DMS53 treated with DMSO at 0.1 percent for 48 hours (cell line): ENCODE data around the gene OAS2.
"Not testable (repeated sequence)": the region's sequence is repeated elsewhere in the genome, so short reads cannot be mapped to it uniquely, and the experiment has no call there.

ENCODE experiments used
- DNase-seq: peaks from one replicate; lab custom pipeline; 2025; ENCODE audit not compliant: unreplicated experiment; lab: John Stamatoyannopoulos, UW

OAS2 gene

DNA sequence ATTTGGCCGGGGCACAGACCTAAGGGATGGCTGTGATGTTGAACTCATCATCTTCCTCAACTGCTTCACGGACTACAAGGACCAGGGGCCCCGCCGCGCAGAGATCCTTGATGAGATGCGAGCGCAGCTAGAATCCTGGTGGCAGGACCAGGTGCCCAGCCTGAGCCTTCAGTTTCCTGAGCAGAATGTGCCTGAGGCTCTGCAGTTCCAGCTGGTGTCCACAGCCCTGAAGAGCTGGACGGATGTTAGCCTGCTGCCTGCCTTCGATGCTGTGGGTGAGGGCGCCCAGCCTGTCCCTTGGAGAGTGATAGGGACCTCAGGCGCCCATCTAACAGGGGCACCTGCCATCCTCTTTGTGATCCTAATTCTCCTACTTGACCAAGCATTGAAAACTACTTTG lies 27.6 kb upstream of the OAS2 start:
- DNase-seq: no peak

DNA sequence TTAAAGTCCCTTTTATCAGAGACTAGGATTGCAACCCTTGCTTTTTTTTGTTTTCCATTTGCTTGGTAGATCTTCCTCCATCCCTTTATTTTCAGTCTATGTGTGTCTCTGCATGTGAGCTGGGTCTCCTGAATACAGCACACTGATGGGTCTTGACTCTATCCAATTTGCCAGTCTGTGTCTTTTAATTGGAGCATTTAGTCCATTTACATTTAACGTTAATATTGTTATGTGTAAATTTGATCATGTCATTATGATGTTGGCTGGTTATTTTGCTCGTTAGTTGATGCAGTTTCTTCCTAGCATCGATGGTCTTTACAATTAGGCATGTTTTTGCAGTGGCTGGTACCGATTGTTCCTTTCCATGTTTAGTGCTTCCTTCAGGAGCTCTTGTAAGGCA lies 21.2 kb upstream of the OAS2 start:
- DNase-seq: not testable (repeated sequence)

- no peak for DNase-seq
These were observed 17.2 kb upstream of the OAS2 start for GRCh38 chr12:112961074-112961473.

GRCh38 chr12:112961536-112961935 lies 16.8 kb upstream of the OAS2 start:
- no peak for DNase-seq

- no peak for DNase-seq
These were observed 15.8 kb upstream of the OAS2 start for GRCh38 chr12:112962561-112962960.

DNA sequence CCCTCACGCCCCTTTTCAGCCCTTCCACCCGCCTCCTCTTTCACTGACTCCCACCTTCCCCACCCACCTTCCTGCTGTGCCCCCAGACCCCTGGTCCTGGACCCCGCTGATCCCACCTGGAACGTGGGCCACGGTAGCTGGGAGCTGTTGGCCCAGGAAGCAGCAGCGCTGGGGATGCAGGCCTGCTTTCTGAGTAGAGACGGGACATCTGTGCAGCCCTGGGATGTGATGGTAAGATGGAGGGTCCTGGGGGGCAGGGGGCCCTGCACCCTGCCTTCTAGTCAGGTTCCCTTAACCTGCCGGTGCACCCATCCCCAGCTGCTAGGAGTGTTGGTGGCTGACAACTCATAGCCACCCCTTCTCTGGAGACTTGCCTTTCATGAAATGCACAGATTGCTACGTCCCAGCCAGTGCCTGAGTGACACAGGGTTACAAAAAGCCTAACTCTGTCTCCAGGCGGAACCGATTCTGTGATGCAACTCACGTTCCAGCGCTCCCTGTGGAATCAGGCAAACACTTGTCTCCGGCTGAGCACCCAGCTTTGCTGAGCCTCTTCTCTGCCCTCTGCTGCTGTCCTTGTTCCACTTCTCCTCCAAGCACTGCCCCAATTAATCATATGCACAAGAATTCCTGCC lies 15.0 kb upstream of the OAS2 start:
- no peak for DNase-seq

DNA sequence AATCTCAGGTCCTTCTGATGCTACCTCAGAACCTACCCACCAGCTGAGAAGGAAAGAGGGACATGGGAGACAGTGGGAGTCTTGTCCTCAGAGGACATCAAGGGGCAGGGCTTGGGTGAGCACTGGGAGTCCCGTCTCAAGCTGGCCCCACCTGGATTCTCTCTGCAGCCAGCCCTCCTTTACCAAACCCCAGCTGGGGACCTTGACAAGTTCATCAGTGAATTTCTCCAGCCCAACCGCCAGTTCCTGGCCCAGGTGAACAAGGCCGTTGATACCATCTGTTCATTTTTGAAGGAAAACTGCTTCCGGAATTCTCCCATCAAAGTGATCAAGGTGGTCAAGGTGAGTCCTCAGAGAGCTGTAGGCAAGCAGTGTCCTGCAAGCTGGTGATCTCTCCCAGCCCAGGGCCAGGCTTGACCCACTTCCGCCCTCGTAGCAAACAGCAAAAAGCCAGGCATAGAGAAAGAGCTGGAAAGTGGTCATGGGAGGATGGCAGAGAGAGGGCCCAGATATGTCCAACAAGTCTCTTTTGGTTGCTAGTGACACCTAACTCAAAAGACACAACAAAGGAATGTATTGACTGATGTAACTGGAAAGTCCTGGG lies 14.2 kb upstream of the OAS2 start:
- no peak for DNase-seq

GRCh38 chr12:112964915-112965314 lies 13.4 kb upstream of the OAS2 start:
- no peak for DNase-seq

DNA sequence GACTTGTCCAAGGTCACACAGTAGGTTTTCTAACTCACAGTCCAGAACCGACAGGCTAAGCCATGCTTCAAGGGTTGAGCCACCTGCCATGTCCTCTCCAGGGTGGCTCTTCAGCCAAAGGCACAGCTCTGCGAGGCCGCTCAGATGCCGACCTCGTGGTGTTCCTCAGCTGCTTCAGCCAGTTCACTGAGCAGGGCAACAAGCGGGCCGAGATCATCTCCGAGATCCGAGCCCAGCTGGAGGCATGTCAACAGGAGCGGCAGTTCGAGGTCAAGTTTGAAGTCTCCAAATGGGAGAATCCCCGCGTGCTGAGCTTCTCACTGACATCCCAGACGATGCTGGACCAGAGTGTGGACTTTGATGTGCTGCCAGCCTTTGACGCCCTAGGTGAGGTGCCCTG lies 12.7 kb upstream of the OAS2 start:
- no peak for DNase-seq

DNA sequence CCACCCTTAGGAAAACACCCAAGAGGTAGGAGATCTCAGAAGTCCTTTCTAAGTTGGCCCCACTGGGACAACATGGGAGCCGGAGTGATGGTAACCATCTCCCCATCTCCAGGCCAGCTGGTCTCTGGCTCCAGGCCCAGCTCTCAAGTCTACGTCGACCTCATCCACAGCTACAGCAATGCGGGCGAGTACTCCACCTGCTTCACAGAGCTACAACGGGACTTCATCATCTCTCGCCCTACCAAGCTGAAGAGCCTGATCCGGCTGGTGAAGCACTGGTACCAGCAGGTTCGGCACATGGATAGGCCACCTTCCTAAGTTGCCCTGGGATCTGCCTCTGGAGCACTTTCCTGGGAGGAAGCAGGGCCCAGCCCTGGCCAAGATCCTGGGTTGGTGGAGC lies 11.0 kb upstream of the OAS2 start:
- no peak for DNase-seq

DNA sequence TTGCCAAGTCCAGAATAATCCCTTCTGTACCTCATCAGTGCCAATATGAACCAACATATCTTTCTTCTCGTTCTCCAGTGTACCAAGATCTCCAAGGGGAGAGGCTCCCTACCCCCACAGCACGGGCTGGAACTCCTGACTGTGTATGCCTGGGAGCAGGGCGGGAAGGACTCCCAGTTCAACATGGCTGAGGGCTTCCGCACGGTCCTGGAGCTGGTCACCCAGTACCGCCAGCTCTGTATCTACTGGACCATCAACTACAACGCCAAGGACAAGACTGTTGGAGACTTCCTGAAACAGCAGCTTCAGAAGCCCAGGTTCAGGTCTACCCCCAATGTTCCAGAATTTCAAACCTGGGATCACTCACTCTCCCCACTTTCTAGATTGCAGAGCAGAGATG lies 10.5 kb upstream of the OAS2 start:
- DNase-seq: no peak

- DNase-seq: no peak
These were observed 8.6 kb upstream of the OAS2 start for GRCh38 chr12:112969547-112970306.

- DNase-seq: no peak
These were observed 7.9 kb upstream of the OAS2 start for GRCh38 chr12:112970391-112970790.

DNA sequence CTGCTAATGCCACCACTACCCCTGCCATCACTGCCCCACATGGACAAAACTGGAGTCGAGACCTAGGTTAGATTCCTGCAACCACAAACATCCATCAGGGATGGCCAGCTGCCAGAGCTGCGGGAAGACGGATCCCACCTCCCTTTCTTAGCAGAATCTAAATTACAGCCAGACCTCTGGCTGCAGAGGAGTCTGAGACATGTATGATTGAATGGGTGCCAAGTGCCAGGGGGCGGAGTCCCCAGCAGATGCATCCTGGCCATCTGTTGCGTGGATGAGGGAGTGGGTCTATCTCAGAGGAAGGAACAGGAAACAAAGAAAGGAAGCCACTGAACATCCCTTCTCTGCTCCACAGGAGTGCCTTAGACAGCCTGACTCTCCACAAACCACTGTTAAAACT lies 7.1 kb upstream of the OAS2 start:
- no peak for DNase-seq

DNA sequence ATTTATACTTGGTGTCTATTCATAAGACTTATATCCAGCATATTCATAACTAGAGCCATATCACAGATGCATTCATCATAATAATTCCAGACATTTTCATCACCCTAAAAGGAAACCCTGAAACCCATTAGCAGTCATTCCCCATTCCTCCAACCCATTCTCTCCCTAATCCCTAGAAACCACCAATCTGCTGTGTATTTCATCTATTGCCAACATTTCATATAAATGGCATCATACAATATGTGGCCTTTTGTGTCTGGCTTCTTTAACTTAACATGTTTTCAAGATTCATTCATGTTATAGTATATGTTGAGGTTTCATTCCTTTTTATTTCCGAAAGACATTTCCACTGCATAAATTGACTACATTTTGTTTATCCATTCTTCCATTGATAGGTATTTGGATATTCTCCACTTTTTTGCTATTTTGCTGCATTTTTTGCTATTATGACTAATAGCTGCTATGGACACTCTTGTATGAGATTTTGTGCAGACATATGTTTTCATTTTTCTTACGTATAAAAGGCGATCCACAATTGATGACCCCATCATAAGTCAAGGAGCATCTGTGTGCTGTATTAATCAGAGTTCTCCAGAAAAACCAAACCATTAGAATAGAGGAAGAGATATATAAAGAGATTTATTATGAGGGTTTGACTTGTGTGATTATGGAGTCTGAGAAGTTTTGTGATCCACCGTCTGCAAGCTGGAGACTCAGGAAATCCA lies 5.1 kb upstream of the OAS2 start:
- no peak for DNase-seq

GRCh38 chr12:112973818-112974231 lies 4.5 kb upstream of the OAS2 start:
- DNase-seq: no peak

DNA sequence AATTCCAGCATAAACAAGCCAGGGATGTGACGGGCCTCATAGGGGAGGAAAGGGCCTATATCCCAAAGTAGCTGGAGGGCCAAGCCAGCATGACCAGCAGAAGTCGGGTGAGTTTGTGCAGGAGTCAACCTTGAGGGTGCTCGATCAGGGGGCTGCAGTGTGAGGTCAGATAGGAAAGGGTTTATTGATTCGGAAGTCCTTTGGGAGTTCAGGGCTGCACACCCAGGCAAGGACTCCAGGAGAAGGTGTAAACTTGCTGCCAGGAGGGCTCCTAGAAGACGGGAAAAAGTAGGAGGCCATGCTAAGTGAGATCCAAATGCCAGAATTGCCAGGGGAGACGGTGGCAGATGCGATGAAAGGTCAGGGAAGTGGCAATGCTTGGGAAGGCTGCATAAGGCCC lies 3.4 kb upstream of the OAS2 start:
- DNase-seq: no peak

- no peak for DNase-seq
These were observed 1.2 kb upstream of the OAS2 start for GRCh38 chr12:112977139-112977538.

GRCh38 chr12:112977641-112978040 lies 678 bp upstream of the OAS2 start:
- DNase-seq: no peak

- no peak for DNase-seq
These were observed 842 bp downstream of the OAS2 start for GRCh38 chr12:112979041-112979680.

DNA sequence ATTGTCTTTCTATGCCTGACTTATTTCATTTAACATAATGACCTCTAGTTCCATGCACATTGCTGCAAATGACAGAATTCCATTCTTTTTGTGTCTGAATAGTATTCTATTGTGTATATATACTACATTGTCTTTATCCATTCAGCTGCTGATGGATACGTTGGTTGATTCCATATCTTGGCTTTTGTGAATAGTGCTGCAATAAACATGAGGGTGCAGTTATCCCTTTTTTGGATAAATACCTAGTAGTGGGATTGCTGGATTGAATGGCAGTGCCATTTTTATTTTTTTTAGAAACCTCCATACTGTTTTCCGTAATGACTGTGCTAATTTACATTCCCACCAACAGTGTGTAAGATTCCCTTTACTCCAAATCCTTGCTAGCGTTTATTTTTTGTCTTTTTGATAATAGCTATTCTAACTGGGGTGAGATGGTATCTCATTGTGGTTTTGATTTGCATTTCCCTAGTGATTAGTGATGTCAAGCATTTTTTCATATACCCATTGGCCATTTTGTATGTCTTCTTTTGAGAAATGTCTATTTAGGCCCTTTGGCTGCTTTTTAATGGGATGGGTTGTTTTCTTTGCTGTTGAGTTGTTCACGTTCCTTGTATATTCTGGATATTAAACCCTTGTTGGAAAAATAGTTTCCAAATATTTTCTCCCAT lies 2.3 kb downstream of the OAS2 start:
- DNase-seq: no peak
